ENCODE results near the gene MYO7B.

DNA sequence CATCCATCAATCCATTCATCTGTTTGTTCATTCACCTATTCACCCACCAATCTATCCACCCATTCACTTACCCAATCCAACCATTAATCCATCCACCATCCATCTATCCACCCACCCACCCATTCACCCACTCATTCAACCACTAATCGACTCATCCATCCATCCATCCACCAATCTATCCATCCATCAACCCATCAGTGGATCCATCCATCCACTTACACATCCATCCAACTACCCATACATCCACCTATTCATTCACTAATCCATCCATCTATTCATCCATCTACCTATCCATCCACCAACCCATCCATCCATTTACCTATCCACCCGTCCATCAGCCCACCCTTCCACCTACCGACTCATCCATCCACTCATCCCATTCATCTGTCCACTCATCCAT lies 11.3 kb downstream of the MYO7B start:
- TF ChIP-seq, protein P1, sequence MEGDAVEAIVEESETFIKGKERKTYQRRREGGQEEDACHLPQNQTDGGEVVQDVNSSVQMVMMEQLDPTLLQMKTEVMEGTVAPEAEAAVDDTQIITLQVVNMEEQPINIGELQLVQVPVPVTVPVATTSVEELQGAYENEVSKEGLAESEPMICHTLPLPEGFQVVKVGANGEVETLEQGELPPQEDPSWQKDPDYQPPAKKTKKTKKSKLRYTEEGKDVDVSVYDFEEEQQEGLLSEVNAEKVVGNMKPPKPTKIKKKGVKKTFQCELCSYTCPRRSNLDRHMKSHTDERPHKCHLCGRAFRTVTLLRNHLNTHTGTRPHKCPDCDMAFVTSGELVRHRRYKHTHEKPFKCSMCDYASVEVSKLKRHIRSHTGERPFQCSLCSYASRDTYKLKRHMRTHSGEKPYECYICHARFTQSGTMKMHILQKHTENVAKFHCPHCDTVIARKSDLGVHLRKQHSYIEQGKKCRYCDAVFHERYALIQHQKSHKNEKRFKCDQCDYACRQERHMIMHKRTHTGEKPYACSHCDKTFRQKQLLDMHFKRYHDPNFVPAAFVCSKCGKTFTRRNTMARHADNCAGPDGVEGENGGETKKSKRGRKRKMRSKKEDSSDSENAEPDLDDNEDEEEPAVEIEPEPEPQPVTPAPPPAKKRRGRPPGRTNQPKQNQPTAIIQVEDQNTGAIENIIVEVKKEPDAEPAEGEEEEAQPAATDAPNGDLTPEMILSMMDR (IDR thresholded peaks at IDR 0.05): no peak
- TF ChIP-seq POLR2A (IDR thresholded peaks at IDR 0.05): no peak

Measured in uterus (tissue), 2 donors.